Testis (tissue), 2 donors: ENCODE measurements around the gene PHF2.

ENCODE experiments used
- POLR2A ChIP-seq: fragments of 450-650 bp; IDR thresholded peaks from one replicate; pipeline ENCODE4 v1.6.1; 2017; ENCODE audit warnings: antibody characterized with exemption, mild to moderate bottlenecking, moderate library complexity
- TF ChIP-seq, protein P1 (sequence below), 3 experiments: fragments of 450-650 bp in 2 of 3; fragments of 200-600 bp in 1 of 3; sonication (generic) in 1 of 3; IDR thresholded peaks; one replicate each; pipeline ENCODE4 v1.5.1; 2016 to 2019; ENCODE audit warnings: antibody characterized with exemption in 3 of 3, mild to moderate bottlenecking in 2 of 3, moderate library complexity in 1 of 3

DNA sequence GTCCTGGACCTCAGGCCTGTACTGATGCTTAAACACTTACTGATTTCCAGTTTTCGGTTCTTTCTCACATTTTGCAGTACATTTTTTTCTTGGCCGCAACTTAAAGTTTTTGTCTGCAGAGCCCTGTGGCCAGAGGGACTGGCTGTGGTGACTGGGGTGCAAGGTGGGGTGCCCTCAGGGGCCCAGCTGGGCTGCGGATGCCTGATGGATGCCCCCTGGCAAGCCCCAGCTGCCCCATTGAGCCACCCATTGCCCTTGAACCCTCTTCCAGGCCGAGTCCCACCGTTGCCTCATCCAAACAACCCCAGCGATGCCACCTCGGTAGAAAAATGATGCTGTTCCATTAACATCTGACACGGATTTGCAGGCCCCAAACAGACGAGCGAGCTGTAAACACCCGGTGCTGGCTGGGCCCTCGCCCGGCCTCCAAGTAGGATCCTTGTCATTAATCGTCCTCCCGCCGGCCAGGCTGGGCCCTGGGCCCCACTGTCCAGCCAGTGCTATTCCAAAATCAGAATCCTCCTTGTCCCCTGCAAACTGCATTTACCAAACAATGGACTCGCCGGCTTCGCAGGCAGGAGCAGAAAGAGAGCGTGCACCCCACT, 107.9 kb downstream of the PHF2 start:
- no peak for TF ChIP-seq POLR2A
- TF ChIP-seq, protein P1, sequence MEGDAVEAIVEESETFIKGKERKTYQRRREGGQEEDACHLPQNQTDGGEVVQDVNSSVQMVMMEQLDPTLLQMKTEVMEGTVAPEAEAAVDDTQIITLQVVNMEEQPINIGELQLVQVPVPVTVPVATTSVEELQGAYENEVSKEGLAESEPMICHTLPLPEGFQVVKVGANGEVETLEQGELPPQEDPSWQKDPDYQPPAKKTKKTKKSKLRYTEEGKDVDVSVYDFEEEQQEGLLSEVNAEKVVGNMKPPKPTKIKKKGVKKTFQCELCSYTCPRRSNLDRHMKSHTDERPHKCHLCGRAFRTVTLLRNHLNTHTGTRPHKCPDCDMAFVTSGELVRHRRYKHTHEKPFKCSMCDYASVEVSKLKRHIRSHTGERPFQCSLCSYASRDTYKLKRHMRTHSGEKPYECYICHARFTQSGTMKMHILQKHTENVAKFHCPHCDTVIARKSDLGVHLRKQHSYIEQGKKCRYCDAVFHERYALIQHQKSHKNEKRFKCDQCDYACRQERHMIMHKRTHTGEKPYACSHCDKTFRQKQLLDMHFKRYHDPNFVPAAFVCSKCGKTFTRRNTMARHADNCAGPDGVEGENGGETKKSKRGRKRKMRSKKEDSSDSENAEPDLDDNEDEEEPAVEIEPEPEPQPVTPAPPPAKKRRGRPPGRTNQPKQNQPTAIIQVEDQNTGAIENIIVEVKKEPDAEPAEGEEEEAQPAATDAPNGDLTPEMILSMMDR (IDR thresholded peaks at IDR 0.05) = no peak
